Type B pancreatic cell (in vitro differentiated cells): Measurements from ENCODE around the gene ADAMTSL1. TPM values are rescaled to one million over a fixed set of nuclear protein-coding genes. Genes with fewer than 3 reads are reported as not detected.

Experiments
- DNase-seq: peaks from one replicate; pipeline ENCODE4 v3.0.0; 2021; ENCODE audit warnings: mixed read lengths; ENCODE audit not compliant: unreplicated experiment; ENCODE audit errors: extremely low spot score
- H3K27ac Mint-ChIP-seq: 2 replicates; pipeline ENCODE4 v1.8.0; 2021; ENCODE audit warnings: mild to moderate bottlenecking, mixed read lengths
- H3K27me3 Mint-ChIP-seq: 2 replicates; pipeline ENCODE4 v1.8.0; 2021; ENCODE audit warnings: mixed read lengths
- H3K36me3 Mint-ChIP-seq: 2 replicates; pipeline ENCODE4 v1.8.0; 2021; ENCODE audit warnings: mixed read lengths
- H3K4me1 Mint-ChIP-seq: one replicate; pipeline ENCODE4 v1.8.0; 2021; ENCODE audit warnings: mixed read lengths; ENCODE audit not compliant: unreplicated experiment
- H3K4me3 Mint-ChIP-seq: 2 replicates; pipeline ENCODE4 v1.8.0; 2021; ENCODE audit warnings: mild to moderate bottlenecking, mixed read lengths
- H3K9me3 Mint-ChIP-seq: 2 replicates; pipeline ENCODE4 v1.8.0; 2021; ENCODE audit warnings: mixed read lengths
- total RNA-seq: library from RNA; stranded (reverse); gene quantifications from 2 replicates; pipeline ENCODE4 v1.2.1, GENCODE V29; 2021; ENCODE audit warnings: low replicate concordance
- TF ChIP-seq, protein P1 (sequence below): fragments of 200-600 bp; sonication (generic); conservative IDR thresholded peaks from 2 replicates; pipeline ENCODE4 v1.5.0; 2021; ENCODE audit warnings: antibody characterized with exemption, mild to moderate bottlenecking

Gene ADAMTSL1
- total RNA-seq, 1 donor from 2014 or later, result 28.6 TPM

DNA sequence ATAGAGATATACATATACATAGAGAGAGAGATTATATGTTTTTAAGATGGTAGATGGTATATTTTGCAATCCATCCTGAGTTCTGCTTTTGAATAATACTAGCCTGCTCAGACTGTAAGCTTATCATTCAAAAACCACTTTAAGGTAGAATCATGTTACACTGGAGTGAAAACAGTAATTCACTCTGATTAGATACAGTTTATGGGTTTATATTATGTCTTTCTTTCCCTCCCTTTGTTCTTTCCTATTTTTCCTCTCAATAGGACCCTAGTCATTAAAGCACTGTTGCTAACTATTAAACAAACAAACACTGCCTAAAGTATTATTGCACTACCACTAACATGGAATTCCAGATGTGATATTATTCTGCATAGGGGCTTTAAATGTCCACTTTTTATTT lies 202.0 kb downstream of the ADAMTSL1 start:
- no peak overlapping the region for H3K27ac Mint-ChIP-seq
- H3K9me3 Mint-ChIP-seq, result no peaks in the 10 kb centered on the region
- H3K27me3 Mint-ChIP-seq, result no peaks in the 10 kb centered on the region
- peaks cover 9% of the 10 kb centered on the region for H3K4me1 Mint-ChIP-seq
- no peak for DNase-seq
- TF ChIP-seq, protein P1, sequence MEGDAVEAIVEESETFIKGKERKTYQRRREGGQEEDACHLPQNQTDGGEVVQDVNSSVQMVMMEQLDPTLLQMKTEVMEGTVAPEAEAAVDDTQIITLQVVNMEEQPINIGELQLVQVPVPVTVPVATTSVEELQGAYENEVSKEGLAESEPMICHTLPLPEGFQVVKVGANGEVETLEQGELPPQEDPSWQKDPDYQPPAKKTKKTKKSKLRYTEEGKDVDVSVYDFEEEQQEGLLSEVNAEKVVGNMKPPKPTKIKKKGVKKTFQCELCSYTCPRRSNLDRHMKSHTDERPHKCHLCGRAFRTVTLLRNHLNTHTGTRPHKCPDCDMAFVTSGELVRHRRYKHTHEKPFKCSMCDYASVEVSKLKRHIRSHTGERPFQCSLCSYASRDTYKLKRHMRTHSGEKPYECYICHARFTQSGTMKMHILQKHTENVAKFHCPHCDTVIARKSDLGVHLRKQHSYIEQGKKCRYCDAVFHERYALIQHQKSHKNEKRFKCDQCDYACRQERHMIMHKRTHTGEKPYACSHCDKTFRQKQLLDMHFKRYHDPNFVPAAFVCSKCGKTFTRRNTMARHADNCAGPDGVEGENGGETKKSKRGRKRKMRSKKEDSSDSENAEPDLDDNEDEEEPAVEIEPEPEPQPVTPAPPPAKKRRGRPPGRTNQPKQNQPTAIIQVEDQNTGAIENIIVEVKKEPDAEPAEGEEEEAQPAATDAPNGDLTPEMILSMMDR, result no peak
- no peak overlapping the region for H3K4me3 Mint-ChIP-seq
- H3K36me3 Mint-ChIP-seq, result no peaks in the 10 kb centered on the region

DNA sequence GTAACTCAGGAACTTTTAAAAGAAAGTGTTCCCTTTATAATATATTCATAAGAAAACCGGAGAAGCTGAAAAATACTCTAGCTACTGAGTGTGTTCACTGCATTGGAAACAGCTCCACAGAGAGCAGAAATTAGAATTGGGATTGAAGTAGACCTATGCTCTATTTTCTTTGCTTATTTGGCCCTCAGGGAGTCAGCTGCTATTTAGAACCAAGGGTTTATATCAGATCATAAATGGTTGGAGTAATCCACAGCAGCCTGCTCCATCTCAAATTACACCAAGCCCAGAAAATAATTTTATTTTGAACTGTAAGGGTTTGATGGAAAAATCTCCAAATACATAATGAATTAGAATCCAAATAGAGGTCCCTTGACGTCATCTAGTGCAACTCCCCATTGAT lies 202.6 kb downstream of the ADAMTSL1 start:
- peaks cover 9% of the 10 kb centered on the region for H3K4me1 Mint-ChIP-seq
- DNase-seq, result no peak
- H3K27me3 Mint-ChIP-seq, result no peaks in the 10 kb centered on the region
- no peaks in the 10 kb centered on the region for H3K9me3 Mint-ChIP-seq
- no peak overlapping the region for H3K4me3 Mint-ChIP-seq
- no peaks in the 10 kb centered on the region for H3K36me3 Mint-ChIP-seq
- TF ChIP-seq, protein P1, result no peak
- no peak overlapping the region for H3K27ac Mint-ChIP-seq

DNA sequence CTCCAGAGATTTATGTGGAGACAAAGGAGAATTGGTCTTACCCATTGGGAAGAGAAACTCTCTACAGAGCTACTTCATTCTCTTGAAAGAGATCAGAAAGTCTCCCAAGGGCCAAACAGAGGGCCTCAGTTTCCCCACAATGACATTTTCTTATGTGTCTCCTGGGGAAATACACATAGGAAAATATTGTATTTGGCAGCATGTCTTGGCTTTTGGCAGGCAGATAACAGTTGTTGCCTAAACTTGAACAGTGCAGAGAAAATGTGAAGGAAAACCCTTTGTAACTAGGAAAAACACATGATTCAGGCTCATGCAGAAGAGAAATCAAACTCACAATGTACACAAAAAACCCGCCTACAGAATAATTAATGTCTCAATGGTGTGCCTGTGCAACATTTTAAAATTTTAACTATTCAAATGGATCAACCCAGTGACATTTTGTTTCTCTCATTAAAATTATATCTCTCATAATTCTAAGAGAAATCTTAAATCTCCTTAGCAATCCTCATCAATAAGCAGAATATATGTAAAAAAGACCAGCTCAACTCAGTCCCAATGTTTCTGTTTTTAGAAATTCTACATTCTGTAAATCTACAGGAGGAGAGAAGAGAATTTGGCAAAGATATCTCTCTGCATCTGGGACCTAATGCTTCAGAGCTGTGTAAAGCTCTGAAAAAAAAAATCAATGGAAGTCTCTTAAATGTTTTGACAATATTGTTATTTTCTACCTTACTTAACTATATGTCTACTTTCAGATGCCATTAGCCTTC lies 205.1 kb downstream of the ADAMTSL1 start:
- H3K36me3 Mint-ChIP-seq, result no peaks in the 10 kb centered on the region
- TF ChIP-seq, protein P1, result no peak
- no peak overlapping the region for H3K4me3 Mint-ChIP-seq
- DNase-seq, result no peak
- H3K27ac Mint-ChIP-seq, result no peak overlapping the region
- no peaks in the 10 kb centered on the region for H3K27me3 Mint-ChIP-seq
- H3K4me1 Mint-ChIP-seq, result peaks cover 5% of the 10 kb centered on the region
- H3K9me3 Mint-ChIP-seq, result no peaks in the 10 kb centered on the region

DNA sequence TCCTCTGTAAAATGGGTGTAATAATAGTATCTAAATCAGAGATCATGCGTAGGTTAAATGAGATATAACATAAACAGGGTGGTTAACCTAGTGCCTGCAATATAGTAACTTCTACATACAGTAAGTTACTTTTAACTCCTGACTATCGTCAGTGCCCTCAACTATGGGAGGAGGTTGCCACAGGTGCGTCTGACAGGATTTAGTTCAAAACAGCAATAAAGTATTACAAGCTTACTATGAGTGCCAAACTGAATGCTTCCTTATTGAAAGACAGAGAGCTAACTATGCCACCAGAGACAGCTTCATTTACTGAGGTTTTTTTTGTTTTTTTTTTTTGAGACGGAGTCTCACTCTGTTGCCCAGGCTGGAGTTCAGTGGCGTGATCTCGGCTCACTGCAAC lies 209.0 kb downstream of the ADAMTSL1 start:
- no peak overlapping the region for H3K27ac Mint-ChIP-seq
- no peaks in the 10 kb centered on the region for H3K27me3 Mint-ChIP-seq
- DNase-seq, result no peak
- no peak overlapping the region for H3K4me3 Mint-ChIP-seq
- H3K36me3 Mint-ChIP-seq, result no peaks in the 10 kb centered on the region
- no peaks in the 10 kb centered on the region for H3K9me3 Mint-ChIP-seq
- TF ChIP-seq, protein P1, result no peak
- no peaks in the 10 kb centered on the region for H3K4me1 Mint-ChIP-seq

DNA sequence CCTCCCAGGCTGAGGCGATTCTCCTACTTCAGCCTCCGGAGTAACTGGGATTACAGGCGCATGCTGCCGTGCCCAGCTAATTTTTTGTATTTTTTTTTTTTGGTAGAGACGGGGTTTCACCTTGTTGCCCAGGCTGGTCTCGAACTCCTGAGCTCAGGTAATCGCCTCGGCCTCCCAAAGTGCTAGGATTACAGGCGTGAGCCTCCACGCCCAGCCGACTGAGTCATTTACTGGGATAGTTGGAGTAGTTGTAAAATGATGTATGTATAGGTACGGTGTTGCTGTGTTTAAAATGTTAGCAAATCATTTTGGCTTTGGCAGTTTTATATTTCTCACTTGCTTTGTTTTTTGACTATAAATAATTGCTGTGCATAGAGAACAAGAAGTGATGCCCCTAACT lies 209.4 kb downstream of the ADAMTSL1 start:
- TF ChIP-seq, protein P1, result no peak
- Mint-ChIP-seq H3K9me3 (no peaks in the 10 kb centered on the region), H3K4me1 (no peaks in the 10 kb centered on the region), H3K27ac (no peak overlapping the region), H3K36me3 (no peaks in the 10 kb centered on the region), H3K4me3 (no peak overlapping the region), H3K27me3 (no peaks in the 10 kb centered on the region)
- no peak for DNase-seq

DNA sequence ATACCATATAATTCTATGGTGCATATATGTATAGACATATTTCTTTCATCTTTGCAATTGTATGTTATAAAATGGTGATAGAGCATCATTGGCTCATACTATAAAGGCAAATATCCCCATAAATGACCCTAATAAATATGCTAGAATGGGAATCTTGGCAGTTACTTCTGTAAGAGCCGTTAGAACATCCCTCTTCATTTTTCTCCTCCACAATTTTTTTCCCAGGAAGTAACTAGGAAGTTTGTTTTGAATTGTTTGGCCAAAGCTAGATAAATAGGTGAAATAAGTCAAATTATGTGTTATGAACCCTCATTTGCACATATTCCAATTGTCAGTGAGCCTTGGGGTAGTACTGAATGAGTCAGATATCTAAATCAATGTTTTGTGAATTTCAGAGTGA lies 209.9 kb downstream of the ADAMTSL1 start:
- Mint-ChIP-seq H3K36me3 (no peaks in the 10 kb centered on the region), H3K9me3 (peaks cover 3% of the 10 kb centered on the region), H3K4me1 (no peaks in the 10 kb centered on the region), H3K4me3 (no peak overlapping the region), H3K27me3 (no peaks in the 10 kb centered on the region), H3K27ac (no peak overlapping the region)
- TF ChIP-seq, protein P1, result no peak
- DNase-seq, result no peak
